Skin epidermis (tissue), 12 donors: Measurements from ENCODE around the gene TNFSF13.

ENCODE experiments used
- H3K27ac ChIP-seq, 21 experiments: fragments of 200-600 bp; sonication (generic) in 11 of 21; one replicate each; pipeline ENCODE4 v1.5.0; 2020; ENCODE audit warnings: mild to moderate bottlenecking in 3 of 21, inconsistent platforms in 2 of 21, moderate library complexity in 2 of 21
- H3K4me3 ChIP-seq, 7 experiments: fragments of 200-600 bp; sonication (generic) in 2 of 7; one replicate each; pipeline ENCODE4 v1.5.0; 2020; ENCODE audit warnings: inconsistent platforms in 2 of 7, mild to moderate bottlenecking in 2 of 7, moderate library complexity in 1 of 7

TNFSF13 gene, protein sequence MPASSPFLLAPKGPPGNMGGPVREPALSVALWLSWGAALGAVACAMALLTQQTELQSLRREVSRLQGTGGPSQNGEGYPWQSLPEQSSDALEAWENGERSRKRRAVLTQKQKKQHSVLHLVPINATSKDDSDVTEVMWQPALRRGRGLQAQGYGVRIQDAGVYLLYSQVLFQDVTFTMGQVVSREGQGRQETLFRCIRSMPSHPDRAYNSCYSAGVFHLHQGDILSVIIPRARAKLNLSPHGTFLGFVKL

DNA sequence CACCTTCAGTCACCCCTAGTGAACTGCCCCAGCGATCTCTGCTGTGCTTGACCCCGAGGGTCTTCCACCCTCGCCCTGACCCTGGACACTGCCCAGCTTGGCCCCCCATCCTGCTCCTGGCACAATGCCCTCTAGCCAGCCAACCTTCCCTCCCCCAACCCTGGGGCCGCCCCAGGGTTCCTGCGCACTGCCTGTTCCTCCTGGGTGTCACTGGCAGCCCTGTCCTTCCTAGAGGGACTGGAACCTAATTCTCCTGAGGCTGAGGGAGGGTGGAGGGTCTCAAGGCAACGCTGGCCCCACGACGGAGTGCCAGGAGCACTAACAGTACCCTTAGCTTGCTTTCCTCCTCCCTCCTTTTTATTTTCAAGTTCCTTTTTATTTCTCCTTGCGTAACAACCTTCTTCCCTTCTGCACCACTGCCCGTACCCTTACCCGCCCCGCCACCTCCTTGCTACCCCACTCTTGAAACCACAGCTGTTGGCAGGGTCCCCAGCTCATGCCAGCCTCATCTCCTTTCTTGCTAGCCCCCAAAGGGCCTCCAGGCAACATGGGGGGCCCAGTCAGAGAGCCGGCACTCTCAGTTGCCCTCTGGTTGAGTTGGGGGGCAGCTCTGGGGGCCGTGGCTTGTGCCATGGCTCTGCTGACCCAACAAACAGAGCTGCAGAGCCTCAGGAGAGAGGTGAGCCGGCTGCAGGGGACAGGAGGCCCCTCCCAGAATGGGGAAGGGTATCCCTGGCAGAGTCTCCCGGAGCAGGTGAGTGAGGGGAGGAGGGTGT, at the start of gene TNFSF13:
Gene TNFSF13, plus strand, starts transcription at position 207 of the 776 bp plus-strand sequence. Its CDS starts 290 bp downstream, at position 497.
- Histone ChIP-seq H3K27ac (peak within 1 kb of the TSS; percentile 57 to 98 (median 90)), H3K4me3 (peak within 1 kb of the TSS; percentile 5 to 74 (median 16))

DNA sequence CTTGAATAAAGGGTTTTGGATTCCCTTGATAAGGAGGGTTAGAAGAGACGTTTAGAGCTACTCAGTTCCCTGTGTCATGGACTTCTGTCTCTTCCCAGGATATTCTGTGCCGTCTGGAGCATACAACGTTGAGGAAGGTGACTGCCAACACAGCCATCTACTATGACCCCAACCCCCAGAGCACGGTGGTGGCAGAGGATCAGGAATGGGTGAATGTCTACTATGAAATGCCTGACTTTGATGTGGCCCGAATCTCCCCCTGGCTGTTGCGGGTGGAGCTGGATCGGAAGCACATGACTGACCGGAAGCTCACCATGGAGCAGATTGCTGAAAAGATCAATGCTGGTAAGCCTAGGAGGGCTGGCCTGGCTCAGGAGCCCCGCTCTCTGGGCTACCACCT, 49.7 kb upstream of the TNFSF13 start:
- Histone ChIP-seq H3K27ac (peak overlapping the region in 3 of 21 experiments; percentile 16 to 35 (median 28)), H3K4me3 (no peak overlapping the region)

DNA sequence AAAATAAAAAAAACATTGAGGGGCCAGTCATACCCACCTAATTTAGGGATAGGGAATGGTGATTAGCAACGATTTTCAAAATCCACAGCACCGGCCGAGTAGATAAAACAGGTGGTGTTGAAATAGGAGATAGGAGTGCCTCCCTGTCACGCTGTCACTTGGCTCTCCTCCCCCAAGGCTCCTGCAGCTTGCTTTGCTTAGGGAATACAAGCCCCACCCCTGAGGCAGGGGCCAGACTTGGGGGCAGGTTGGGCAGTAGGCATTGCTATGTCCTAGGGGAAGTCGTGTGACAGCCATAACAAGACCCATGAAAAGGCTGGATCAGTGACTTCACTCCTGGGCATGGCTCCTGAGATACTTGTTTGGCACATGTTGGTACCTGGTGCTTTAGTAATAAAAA, 48.6 kb upstream of the TNFSF13 start:
- Histone ChIP-seq H3K27ac (peak overlapping the region in 1 of 21 experiments; percentile 25), H3K4me3 (no peak overlapping the region)

DNA sequence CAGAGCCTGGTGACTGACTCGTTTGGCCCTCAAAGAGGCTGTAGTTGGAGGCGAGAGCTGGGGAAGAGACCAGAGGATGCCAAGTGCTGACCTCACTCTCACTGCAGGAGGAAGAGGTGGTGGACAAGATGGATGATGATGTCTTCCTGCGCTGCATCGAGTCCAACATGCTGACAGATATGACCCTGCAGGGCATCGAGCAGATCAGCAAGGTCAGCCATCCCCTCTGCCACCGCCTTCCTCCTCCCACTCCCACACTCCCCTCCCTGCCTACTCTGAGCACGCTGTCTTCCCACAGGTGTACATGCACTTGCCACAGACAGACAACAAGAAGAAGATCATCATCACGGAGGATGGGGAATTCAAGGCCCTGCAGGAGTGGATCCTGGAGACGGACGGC, 47.4 kb upstream of the TNFSF13 start:
- no peak overlapping the region for H3K27ac ChIP-seq

DNA sequence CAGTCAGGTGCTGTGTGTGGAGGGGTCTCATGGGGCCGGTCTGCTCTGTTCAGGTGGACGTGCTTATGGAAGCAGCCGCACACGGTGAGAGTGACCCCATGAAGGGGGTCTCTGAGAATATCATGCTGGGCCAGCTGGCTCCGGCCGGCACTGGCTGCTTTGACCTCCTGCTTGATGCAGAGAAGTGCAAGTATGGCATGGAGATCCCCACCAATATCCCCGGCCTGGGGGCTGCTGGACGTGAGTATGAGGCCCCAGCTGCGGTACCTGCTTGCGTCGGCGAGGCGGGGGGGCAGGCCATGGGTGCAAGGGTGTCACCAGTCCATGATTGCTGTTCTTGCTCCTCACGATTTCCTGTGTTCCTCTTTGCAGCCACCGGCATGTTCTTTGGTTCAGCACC, 46.4 kb upstream of the TNFSF13 start:
- Histone ChIP-seq H3K27ac (no peak overlapping the region), H3K4me3 (no peak overlapping the region)

More for the DNA sequence above, 47.4 kb upstream of the TNFSF13 start:
- no peak overlapping the region for H3K4me3 ChIP-seq

DNA sequence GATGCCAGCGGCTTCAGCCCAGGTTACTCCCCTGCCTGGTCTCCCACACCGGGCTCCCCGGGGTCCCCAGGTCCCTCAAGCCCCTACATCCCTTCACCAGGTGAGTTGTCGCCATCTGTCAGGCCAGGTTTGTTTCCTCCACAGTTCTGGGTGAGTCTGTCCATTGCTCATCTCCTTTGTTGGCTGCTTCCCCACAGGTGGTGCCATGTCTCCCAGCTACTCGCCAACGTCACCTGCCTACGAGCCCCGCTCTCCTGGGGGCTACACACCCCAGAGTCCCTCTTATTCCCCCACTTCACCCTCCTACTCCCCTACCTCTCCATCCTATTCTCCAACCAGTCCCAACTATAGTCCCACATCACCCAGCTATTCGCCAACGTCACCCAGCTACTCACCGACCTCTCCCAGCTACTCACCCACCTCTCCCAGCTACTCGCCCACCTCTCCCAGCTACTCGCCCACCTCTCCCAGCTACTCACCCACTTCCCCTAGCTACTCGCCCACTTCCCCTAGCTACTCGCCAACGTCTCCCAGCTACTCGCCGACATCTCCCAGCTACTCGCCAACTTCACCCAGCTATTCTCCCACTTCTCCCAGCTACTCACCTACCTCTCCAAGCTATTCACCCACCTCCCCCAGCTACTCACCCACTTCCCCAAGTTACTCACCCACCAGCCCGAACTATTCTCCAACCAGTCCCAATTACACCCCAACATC, 45.6 kb upstream of the TNFSF13 start:
- H3K27ac ChIP-seq, result no peak overlapping the region
- H3K4me3 ChIP-seq, result no peak overlapping the region

DNA sequence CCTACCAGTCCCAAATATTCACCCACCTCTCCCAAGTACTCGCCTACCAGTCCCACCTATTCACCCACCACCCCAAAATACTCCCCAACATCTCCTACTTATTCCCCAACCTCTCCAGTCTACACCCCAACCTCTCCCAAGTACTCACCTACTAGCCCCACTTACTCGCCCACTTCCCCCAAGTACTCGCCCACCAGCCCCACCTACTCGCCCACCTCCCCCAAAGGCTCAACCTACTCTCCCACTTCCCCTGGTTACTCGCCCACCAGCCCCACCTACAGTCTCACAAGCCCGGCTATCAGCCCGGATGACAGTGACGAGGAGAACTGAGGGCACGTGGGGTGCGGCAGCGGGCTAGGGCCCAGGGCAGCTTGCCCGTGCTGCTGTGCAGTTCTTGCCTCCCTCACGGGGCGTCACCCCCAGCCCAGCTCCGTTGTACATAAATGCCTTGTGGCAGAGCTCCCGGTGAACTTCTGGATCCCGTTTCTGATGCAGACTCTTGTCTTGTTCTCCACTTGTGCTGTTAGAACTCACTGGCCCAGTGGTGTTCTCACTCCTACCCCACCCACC, 44.6 kb upstream of the TNFSF13 start:
- no peak overlapping the region for H3K4me3 ChIP-seq
- peak overlapping the region in 6 of 21 experiments; percentile 6 to 65 (median 30) for H3K27ac ChIP-seq

DNA sequence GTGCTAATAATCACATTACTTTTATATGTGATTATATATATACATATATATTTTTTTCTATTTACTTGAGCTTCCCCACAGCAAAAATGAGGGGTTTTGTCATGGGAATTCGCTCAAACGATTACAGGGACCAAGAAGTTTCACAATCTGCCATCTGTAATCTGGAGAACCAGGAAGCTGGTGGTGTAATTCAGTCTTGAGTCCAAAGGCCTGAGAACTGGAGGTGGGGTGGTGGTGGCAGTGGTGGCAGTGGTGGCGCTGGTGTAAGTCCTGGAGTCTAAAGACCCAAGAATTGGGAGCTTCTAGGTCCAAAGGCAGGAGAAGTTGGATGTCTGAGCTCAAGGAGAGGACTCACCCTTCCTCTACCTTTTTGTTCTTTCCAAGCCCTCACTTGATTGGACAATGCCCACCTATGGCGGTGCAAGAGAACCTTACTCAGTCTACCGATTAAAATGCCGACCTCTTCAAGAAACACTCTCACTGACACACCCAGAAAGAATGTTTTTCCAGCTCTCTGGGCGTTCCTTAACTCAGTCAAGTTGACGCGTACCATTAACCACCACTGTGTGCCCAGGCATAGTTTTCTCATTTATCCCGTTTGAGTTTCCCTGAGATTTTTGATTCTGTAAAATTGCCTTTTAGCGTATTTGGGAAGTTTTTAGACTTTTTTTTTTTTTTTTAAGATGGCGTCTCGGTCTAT, 42.5 kb upstream of the TNFSF13 start:
- Histone ChIP-seq H3K27ac (peak overlapping the region in 1 of 21 experiments; percentile 13), H3K4me3 (no peak overlapping the region)

DNA sequence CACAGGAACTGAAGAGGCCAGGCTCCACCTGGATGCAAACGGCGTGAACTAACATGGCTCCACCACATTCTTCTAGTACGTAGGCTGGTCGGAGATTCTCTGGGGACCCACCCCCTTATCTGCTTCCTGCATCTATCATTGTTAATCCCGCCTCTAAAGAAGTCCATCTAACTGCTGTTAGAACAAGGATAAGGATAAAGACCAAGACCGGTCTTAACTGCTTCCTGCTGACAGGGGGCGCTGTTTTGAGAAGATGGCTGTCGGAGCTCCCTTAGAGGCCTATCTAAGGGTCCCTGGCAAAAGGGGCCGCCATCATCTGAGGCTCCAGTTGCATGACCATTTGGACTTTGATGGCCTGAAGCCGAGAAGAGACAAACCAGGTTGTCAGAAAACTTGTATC, 35.5 kb upstream of the TNFSF13 start:
- Histone ChIP-seq H3K4me3 (no peak overlapping the region), H3K27ac (no peak overlapping the region)

DNA sequence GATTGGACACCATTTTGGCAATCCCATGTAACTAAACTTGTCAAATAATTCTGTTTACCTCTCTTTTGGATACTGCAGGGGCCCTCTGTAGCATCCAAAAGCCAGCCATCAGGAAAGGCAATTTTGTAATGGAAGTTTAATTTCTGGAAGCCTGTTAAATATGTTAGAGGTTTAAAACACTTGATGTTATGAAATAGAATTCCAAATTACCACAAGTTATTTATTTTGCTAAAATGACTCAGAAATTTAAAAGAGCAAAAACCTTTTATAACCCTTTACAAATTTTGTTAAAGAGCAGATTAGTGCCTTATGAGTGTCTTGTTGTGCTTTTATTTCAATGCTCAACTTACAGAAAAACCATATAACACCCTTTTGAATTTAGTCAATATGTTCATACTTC, 29.7 kb upstream of the TNFSF13 start:
- no peak overlapping the region for H3K27ac ChIP-seq
- no peak overlapping the region for H3K4me3 ChIP-seq

DNA sequence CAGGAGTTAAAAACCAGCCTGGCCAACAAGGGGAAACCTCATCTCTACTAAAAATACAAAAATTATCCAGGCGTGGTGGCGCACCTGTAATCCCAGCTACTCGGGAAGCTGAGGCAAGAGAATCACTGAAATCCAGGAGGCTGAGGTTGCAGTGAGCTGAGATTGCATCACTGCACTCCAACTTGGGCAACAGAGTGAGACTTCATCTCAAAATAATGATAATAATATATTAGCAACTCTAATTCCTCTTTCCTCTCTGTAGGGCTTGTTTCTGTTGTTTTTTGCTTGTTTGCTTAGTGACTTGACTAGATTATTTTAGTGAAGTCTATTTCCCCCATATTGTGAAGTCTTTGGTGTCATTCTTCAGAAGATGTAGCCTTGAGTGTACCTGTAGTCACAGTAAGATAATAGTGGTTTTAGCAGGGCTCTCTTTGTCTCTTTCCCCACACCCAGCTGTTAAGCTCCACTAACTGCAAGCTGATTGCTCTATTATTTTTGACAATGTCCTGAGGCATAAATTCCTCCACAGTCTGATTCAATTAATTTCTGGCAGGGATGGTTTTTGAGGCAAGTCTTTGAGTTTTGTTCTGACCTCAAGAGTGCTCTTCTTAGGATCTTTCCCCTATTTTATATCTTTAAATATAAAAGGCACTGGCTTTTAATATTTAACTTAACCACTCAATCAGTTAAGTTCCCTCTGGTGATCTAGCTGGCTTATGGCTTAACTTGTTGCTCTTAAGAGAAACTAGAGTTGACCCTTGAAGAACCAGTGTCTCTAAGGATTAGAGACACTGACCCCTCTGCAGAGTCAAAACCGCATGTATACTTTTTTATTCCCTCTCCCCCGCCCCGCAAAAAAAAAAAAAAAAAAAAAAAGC, 28.3 kb upstream of the TNFSF13 start:
- Histone ChIP-seq H3K27ac (no peak overlapping the region), H3K4me3 (no peak overlapping the region)

DNA sequence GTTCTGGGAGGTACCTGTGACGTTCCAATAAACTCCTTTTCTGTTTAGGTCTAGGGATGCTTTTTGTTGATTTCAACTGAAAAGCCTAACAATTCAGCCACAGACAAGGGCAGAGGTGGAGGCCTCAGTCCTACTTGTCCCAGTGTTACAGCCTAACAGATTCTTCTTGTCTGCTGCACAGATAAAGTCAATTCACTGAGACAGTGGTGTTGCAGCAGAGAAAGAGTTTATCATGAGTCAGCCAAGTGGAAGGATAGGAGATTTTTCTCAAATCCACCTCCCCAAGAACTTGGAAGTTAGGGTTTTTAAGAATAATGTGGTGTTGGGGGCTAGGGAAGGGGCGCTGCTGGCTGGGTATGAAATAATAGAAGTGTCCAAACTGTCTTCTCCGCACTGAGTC, 20.5 kb upstream of the TNFSF13 start:
- H3K27ac ChIP-seq, result no peak overlapping the region
- H3K4me3 ChIP-seq, result no peak overlapping the region

DNA sequence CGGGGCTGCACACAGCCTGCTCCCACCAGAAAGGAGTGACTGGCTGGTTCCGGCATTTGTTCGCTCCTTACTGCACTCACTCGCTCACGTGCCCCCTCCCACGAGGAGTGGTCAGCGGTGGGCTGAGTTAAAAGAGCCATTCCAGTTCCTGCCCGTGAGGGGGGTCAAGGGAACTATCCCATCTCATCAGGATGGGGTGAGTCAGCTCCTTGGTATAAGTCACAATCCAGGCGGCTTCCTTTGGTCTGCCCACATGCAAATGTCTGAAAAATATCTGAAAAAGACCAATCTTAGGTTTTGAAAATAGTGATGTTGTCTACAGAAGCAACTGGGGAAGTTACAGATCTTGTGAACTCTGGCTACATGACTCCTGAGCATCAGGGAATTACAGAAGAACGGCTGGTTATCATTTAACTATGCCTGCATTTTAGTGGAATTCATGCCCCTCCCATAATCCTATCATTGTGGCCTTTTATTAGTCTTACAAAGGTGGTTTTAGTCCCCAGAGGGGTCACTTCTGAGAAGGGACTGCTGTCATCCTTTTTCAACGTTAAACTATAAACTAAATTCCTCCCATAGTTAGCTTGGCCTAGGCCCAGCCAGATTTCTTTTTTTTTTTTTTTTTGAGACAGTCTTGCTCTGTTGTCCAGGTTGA, 19.5 kb upstream of the TNFSF13 start:
- Histone ChIP-seq H3K4me3 (no peak overlapping the region), H3K27ac (no peak overlapping the region)

DNA sequence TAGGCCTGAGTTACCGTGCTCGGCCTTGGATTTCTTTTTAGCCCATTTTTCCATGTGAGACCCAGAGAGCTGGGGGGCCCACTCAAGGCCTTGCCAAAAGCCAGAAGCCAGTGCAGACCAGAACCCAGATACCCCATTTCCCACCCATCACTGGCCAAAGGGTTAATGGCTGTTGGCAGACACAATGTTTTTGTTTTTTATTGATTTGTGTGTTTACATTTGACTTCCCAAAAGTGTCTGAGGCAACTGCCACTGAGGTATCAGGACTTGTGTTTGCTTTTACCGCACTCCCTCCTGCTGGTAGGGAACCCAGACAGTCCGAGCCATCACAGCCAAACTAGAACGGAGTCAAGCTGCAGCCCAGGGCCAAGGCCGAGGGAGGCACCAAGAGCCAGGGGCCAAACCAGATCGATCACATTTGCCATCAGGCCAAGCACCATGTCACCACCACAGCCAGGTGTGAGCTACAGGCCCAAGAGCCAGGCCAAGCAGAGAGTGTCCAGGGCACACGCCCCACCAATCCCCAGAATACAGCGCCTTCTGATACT, 17.4 kb upstream of the TNFSF13 start:
- no peak overlapping the region for H3K4me3 ChIP-seq
- no peak overlapping the region for H3K27ac ChIP-seq

DNA sequence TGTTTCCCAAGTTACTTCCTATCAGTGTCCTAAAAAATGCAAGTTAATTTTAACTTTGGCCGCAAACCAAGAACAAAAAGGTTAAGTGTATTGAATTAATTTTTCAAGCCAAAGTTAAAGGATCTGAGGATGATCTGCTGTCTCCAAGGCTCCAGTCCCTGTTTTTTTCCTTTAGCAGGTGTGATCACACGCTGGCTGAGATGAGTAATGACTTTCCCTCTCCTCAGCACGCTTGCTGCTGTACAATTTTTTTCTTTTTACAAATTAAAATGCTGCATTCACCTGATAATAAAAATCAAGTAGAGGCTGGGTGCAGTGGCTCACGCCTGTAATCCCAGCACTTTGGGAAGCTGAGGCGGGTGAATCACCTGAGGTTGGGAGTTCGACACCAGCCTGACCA, 13.6 kb upstream of the TNFSF13 start:
- no peak overlapping the region for H3K27ac ChIP-seq
- H3K4me3 ChIP-seq, result no peak overlapping the region

DNA sequence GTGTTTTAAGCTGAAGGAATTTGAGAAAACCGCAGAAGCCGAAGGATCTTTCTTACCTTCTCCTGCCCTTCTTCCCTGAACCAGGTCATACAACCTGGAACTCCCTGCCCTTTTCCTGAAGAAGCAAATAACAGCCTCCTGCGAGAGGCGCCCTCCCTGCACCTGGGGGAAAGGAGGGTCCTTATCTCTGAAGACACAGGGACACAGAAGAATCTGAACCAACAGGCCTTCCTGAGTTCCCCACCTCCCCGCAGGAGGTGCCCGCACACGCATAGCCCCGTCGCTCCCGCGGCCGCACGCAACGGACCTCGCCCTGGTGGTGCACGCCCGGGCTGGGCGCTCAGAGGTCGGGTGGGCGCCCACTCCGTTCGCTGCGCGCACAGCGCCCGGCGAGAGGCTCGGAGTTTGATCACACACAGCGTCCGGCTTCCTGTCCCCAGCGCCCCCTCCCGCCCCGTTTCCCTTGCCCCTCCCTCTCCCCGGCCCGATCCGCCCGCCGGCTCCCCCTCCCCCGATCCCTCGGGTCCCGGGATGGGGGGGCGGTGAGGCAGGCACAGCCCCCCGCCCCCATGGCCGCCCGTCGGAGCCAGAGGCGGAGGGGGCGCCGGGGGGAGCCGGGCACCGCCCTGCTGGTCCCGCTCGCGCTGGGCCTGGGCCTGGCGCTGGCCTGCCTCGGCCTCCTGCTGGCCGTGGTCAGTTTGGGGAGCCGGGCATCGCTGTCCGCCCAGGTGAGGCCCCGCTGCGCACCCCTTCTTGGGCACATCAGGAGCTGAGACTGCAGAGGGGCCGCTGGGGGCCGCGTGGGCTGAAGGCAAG, 9.8 kb upstream of the TNFSF13 start, which contains the start of gene TNFSF12:
Gene TNFSF12, plus strand, starts transcription at position 474 of the 816 bp plus-strand sequence. Its CDS starts 96 bp downstream, at position 570.
- Histone ChIP-seq H3K27ac (peak within 1 kb of the TSS; percentile 64 to 99 (median 92)), H3K4me3 (peak within 1 kb of the TSS; percentile 36 to 67 (median 54))
